Stimulated activated naive B cell treated with anti-CD40 and anti-IgM and Interleukin-4, amounts not matched to agents 10 μg/mL and 1 μg/mL and 100 μg/mL, for 72 hours (primary cell): ENCODE results near the gene MAP3K10.
"Not testable (repeated sequence)": the region's sequence is repeated elsewhere in the genome, so short reads cannot be mapped to it uniquely, and the experiment has no call there.

ENCODE experiments used
- ATAC-seq, 2 donors: fragments of 150-1000 bp; cut with Tn5 transposase; replicated peaks; 2 replicates each; pipeline ENCODE4 v1.10.0; 2021; ENCODE audit warnings: moderate library complexity in 1 of 2
- DNase-seq: peaks from one replicate; pipeline ENCODE4 v3.0.0; 2021
- H3K27ac Mint-ChIP-seq: one replicate; pipeline ENCODE4 v1.8.0; 2022; ENCODE audit warnings: mild to moderate bottlenecking, mixed read lengths
- H3K27me3 Mint-ChIP-seq, 2 donors: one replicate each; pipeline ENCODE4 v1.8.0; 2022; ENCODE audit warnings: mixed read lengths in 2 of 2
- H3K36me3 Mint-ChIP-seq, 2 donors: one replicate each; pipeline ENCODE4 v1.8.0; 2022; ENCODE audit warnings: mixed read lengths in 2 of 2, mild to moderate bottlenecking in 1 of 2
- H3K4me1 Mint-ChIP-seq, 2 donors: one replicate each; pipeline ENCODE4 v1.8.0; 2022; ENCODE audit warnings: mixed read lengths in 2 of 2, mild to moderate bottlenecking in 1 of 2
- H3K4me3 Mint-ChIP-seq, 2 donors: one replicate each; pipeline ENCODE4 v1.8.0; 2022; ENCODE audit warnings: mild to moderate bottlenecking in 2 of 2, mixed read lengths in 2 of 2, moderate library complexity in 1 of 2
- H3K9me3 Mint-ChIP-seq, 2 donors: one replicate each; pipeline ENCODE4 v1.8.0; 2022; ENCODE audit warnings: mixed read lengths in 2 of 2, mild to moderate bottlenecking in 1 of 2

MAP3K10 gene

GRCh38 chr19:40162104-40162503, 29.1 kb upstream of the MAP3K10 start:
- Mint-ChIP-seq H3K4me1 (peaks cover 21 to 34% of the 10 kb centered on the region in 2 donors), H3K9me3 (no peaks in the 10 kb centered on the region), H3K4me3 (no peak overlapping the region), H3K27me3 (no peaks in the 10 kb centered on the region), H3K36me3 (peaks cover 0 to 3% of the 10 kb centered on the region in 2 donors), H3K27ac (no peak overlapping the region)
- DNase-seq (no peak), ATAC-seq (no peak)

DNA sequence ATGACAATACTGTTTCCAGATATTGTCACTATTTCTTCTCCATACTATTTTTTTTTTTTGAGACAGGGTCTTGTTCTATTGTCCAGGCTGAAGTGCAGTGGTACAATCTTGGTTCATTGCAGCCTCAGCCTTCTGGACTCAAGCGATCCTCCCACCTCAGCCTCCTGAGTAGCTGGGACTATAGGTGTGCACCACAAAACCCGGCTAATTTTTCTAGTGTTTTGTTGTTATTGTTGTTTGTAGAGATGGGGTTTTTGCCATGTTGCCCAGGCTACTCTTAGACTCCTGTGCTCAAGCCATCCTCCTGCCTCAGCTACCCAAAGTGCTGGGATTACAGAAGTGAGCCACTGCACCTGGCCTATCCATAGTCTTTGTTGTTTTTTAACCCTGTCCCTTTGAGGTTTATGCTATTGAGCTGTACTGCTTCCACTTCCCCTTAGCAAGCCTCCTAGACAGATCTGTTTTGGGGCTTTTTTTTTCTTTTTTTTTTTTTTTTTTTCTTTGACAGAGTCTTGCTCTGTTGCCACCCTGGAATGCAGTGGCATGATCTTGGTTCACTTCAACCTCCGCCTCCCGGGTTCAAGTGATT, 27.6 kb upstream of the MAP3K10 start:
- ATAC-seq (peak; percentile 94 to 95), DNase-seq (peak; percentile 23)
- Mint-ChIP-seq H3K4me3 (peak overlapping the region; percentile 32 to 49), H3K27me3 (no peaks in the 10 kb centered on the region), H3K4me1 (peaks cover 21 to 34% of the 10 kb centered on the region in 2 donors), H3K9me3 (no peaks in the 10 kb centered on the region), H3K27ac (peak overlapping the region; percentile 91), H3K36me3 (peaks cover 0 to 3% of the 10 kb centered on the region in 2 donors)

GRCh38 chr19:40165362-40165937, 25.8 kb upstream of the MAP3K10 start:
- Mint-ChIP-seq H3K27me3 (no peaks in the 10 kb centered on the region), H3K4me3 (peak overlapping the region; percentile 40 to 62), H3K36me3 (peaks cover 0 to 3% of the 10 kb centered on the region in 2 donors), H3K4me1 (peaks cover 18 to 34% of the 10 kb centered on the region in 2 donors), H3K27ac (peak overlapping the region; percentile 68), H3K9me3 (no peaks in the 10 kb centered on the region)
- DNase-seq = peak; percentile 50
- peak; percentile 52 to 59 for ATAC-seq

DNA sequence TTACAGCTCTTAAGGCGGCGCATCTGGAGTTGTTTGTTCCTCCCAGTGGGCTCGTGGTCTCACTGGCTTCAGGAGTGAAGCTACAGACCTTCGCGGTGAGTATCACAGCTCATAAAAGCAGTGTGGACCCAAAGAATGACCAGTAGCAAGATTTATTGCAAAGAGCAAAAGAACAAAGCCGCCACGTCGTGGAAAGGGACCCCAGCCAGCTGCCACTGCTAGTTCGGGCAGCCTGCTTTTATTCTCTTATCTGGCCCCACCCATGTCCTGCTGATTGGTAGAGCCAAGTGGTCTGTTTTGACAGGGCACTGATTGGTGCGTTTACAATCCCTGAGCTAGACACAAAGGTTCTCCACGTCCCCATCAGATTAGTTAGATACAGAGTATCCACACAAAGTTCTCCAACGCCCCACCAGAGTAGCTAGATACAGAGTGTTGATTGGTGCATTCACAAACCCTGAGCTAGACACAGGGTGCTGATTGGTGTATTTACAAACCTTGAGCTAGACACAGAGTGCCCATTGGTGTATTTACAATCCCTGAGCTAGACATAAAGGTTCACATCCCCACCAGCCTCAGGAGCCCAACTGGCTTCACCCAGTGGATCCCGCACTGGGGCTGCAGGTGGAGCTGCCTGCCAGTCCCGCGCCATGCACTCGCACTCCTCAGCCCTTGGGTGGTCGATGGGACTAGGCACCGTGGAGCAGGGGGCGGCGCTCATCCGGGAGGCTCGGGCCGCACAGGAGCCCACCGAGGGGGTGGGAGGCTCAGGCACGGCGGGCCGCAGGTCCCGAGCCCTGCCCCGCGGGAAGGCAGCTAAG, 21.5 kb upstream of the MAP3K10 start:
- not testable (repeated sequence) for DNase-seq, H3K9me3 Mint-ChIP-seq, H3K27me3 Mint-ChIP-seq, H3K27ac Mint-ChIP-seq, ATAC-seq, H3K36me3 Mint-ChIP-seq, H3K4me3 Mint-ChIP-seq
- H3K4me1 Mint-ChIP-seq = peaks cover 7 to 13% of the 10 kb centered on the region in 2 donors

DNA sequence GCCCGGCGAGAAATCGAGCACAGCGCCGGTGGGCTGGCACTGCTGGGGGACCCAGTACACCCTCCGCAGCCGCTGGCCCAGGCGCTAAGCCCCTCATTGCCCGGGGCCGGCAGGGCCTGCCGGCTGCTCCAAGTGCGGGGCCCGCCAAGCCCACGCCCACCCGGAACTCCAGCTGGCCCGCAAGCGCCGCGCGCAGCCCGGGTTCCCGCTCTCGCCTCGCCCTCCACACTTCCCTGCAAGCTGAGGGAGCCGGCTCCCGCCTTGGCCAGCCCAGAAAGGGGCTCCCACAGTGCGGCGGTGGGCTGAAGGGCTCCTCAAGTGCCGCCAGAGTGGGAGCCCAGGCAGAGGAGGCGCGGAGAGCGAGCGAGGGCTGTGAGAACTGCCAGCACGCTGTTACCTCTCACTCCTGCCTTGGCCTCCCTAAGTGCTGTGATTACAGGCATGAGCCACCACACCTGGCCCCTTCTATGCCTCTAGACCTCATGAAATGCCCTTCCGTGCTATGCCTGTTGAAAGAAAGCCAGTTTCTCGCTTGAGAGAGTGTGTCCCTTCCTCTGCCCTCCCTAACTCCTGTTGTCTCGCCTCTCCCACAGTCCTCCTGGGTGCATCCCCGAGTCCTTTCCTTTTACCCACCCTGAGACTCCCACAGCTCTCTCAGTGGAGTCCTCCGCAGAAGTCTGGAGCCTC, 20.8 kb upstream of the MAP3K10 start:
- not testable (repeated sequence) for H3K27me3 Mint-ChIP-seq, H3K36me3 Mint-ChIP-seq, ATAC-seq, H3K4me3 Mint-ChIP-seq, DNase-seq, H3K27ac Mint-ChIP-seq, H3K4me1 Mint-ChIP-seq, H3K9me3 Mint-ChIP-seq

DNA sequence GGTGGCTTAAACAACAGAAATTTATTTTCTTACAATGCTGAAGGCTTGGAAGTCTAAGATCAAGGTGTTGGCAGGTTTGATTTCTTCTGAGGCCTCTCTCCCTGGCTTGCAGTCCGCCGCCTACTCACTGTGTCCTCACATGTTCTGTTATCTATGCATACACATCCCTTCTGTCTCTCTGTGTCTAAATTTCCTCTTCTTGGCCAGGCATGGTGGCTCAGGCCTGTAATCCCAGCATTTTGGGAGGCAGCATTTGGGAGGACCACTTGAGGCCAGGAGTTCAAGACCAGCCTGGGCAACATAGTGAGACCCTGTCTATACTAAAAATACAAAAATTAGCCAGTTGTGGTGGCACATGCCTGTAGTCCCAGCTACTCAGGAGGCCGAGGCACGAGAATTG, 19.9 kb upstream of the MAP3K10 start:
- H3K9me3 Mint-ChIP-seq, H3K4me3 Mint-ChIP-seq, DNase-seq, H3K27me3 Mint-ChIP-seq, H3K4me1 Mint-ChIP-seq, H3K27ac Mint-ChIP-seq, H3K36me3 Mint-ChIP-seq, ATAC-seq: not testable (repeated sequence)

GRCh38 chr19:40174092-40174491, 17.1 kb upstream of the MAP3K10 start:
- Mint-ChIP-seq H3K9me3 (peaks cover 0 to 3% of the 10 kb centered on the region in 2 donors), H3K27ac (no peak overlapping the region), H3K4me1 (peaks cover 0 to 1% of the 10 kb centered on the region in 2 donors), H3K36me3 (no peaks in the 10 kb centered on the region), H3K27me3 (peaks cover 10 to 12% of the 10 kb centered on the region in 2 donors), H3K4me3 (no peak overlapping the region)
- ATAC-seq (no peak), DNase-seq (no peak)

- peaks cover 21 to 23% of the 10 kb centered on the region in 2 donors for H3K27me3 Mint-ChIP-seq
- no peaks in the 10 kb centered on the region for H3K36me3 Mint-ChIP-seq
- H3K4me3 Mint-ChIP-seq = no peak overlapping the region
- H3K9me3 Mint-ChIP-seq = peaks cover 0 to 3% of the 10 kb centered on the region in 2 donors
- H3K4me1 Mint-ChIP-seq = peaks cover 0 to 1% of the 10 kb centered on the region in 2 donors
- ATAC-seq (no peak), DNase-seq (no peak)
- no peak overlapping the region for H3K27ac Mint-ChIP-seq
Observed at GRCh38 chr19:40175820-40176219, 15.4 kb upstream of the MAP3K10 start.

DNA sequence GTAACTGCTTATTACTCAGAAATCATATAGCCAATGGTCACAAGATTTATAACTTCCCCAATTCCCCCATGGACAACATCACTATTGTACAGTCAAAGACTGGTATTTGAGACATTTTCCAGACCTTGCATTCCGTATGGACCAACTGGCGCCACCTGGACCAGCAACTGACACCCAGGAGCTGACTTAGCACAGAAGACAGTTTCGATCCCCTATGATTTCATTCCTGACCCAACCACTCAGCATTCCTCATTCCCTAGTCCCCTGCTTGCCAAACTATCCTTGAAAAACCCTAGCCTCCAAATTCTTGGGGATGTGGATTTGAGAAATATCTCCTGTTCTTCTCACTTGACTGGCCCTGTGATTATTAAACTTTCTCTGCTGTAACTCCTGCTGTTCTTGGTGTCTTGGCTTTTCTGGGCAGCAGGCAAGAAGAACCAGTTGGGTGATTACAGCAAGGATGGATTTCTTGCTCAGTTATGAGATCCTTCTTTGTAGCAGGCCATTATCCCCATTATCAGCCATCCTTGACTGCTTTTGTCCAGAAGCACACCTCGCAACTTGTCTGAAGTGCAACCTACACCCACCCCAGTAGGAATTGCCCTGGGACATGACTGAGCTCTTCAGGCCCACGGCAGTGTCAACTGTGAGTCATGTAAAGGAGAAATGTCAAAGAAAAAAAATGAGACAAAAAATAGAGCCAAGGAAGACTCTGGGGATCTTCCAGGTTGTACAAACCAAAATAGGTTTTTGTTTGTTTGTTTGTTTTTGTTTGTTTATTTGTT, 13.7 kb upstream of the MAP3K10 start:
- Mint-ChIP-seq H3K36me3 (no peaks in the 10 kb centered on the region), H3K4me1 (peaks cover 0 to 1% of the 10 kb centered on the region in 2 donors), H3K27me3 (peaks cover 25 to 29% of the 10 kb centered on the region in 2 donors), H3K27ac (no peak overlapping the region), H3K4me3 (no peak overlapping the region), H3K9me3 (peaks cover 0 to 3% of the 10 kb centered on the region in 2 donors)
- ATAC-seq = no peak
- DNase-seq = no peak

DNA sequence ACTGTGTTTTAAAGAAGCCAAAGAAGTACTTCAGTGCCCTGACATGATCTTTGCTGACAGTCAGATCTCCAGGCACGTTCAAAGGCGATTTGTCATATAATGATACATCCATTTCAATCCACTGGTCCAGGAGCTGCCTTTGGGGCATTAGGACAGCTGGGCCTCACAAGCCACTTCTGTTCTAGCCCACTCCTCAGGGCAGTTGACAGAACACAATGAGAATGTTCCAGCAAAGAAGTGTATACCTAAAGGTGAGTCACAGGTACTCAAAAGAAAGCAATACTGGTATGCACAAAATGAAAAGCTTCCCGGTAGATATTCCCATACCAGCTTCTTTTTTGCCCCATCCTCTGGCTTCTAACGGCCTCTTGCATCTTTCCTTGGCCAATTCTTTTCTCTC, 12.5 kb upstream of the MAP3K10 start:
- H3K27ac Mint-ChIP-seq = no peak overlapping the region
- peaks cover 0 to 1% of the 10 kb centered on the region in 2 donors for H3K4me1 Mint-ChIP-seq
- ATAC-seq = no peak
- H3K9me3 Mint-ChIP-seq = peaks cover 0 to 3% of the 10 kb centered on the region in 2 donors
- peaks cover 25 to 29% of the 10 kb centered on the region in 2 donors for H3K27me3 Mint-ChIP-seq
- H3K36me3 Mint-ChIP-seq = no peaks in the 10 kb centered on the region
- H3K4me3 Mint-ChIP-seq = no peak overlapping the region
- DNase-seq = no peak

DNA sequence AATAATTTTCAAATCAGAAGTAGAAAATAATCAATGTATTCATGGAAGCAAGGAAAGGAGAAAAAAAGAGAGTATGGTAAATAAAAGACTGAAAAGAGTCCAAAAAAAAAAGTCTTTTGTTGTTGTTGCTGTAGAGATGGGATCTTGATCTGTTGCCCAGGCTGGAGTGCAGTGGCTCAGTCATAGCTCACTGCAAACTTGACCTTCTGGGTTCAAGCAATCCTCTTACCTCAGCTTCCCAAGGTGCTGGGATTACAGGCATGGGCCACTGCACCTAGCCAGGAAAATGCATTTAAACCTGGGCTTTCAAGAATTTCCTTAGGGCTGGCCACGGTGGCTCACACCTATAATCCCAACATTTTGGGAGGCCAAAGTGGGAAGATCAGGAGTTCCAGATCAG, 7.0 kb upstream of the MAP3K10 start:
- ATAC-seq (no peak), DNase-seq (no peak)
- Mint-ChIP-seq H3K4me3 (no peak overlapping the region), H3K9me3 (no peaks in the 10 kb centered on the region), H3K36me3 (no peaks in the 10 kb centered on the region), H3K27me3 (peaks cover 16 to 18% of the 10 kb centered on the region in 2 donors), H3K4me1 (no peaks in the 10 kb centered on the region), H3K27ac (no peak overlapping the region)

DNA sequence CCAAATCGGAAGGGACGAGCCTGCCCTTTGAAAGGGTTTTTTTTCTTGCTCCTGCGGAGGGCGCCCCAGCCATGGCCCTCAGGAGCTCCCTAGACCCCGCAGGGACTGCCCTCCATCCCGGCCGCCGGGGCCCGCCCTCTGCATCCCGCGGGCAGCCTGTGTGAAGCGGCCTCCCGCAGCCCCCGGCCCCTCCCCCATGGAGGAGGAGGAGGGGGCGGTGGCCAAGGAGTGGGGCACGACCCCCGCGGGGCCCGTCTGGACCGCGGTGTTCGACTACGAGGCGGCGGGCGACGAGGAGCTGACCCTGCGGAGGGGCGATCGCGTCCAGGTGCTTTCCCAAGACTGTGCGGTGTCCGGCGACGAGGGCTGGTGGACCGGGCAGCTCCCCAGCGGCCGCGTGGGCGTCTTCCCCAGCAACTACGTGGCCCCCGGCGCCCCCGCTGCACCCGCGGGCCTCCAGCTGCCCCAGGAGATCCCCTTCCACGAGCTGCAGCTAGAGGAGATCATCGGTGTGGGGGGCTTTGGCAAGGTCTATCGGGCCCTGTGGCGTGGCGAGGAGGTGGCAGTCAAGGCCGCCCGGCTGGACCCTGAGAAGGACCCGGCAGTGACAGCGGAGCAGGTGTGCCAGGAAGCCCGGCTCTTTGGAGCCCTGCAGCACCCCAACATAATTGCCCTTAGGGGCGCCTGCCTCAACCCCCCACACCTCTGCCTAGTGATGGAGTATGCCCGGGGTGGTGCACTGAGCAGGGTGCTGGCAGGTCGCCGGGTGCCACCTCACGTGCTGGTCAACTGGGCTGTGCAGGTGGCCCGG, 815 bp downstream of the MAP3K10 start:
- Mint-ChIP-seq H3K9me3 (no peaks in the 10 kb centered on the region), H3K4me1 (peaks cover 19 to 33% of the 10 kb centered on the region in 2 donors), H3K4me3 (peak overlapping the region; percentile 71 to 78), H3K27ac (no peak overlapping the region), H3K27me3 (no peaks in the 10 kb centered on the region), H3K36me3 (peaks cover 2 to 9% of the 10 kb centered on the region in 2 donors)
- peak; percentile 11 for DNase-seq
- peak; percentile 35 to 53 for ATAC-seq
